ENCODE data around the gene MACROD2. TPM values are rescaled to one million over a fixed set of nuclear protein-coding genes. Genes with fewer than 3 reads are reported as not detected.

The MACROD2 gene
- total RNA-seq, 1 experiment from 2014 or later = 1.6 TPM

GRCh38 chr20:16036331-16036730, 2041.0 kb downstream of the MACROD2 start:
- no peak for TF ChIP-seq CTCF (conservative IDR thresholded peaks at IDR 0.05)
- no peak overlapping the region for H4K91ac ChIP-seq (ENCODE audit: insufficient read length, low read depth, low read length)
- H2BK5ac ChIP-seq (ENCODE audit: insufficient read length, low read length) = no peak overlapping the region
- no peak overlapping the region for H2AFZ ChIP-seq (ENCODE audit: low read length)
- no CpG with 5 or more reads among the region's 1 CpG for WGBS (ENCODE audit: extremely low coverage, insufficient read length, low lambda C conversion rate)
- H3K4me1 Mint-ChIP-seq = peaks cover 6 to 16% of the 10 kb centered on the region in 2 experiments; a peak in 3 of 4 replicates
- H4K20me1 ChIP-seq (ENCODE audit: control insufficient read depth, insufficient read depth, insufficient read length) = no peaks in the 10 kb centered on the region
- H3K23ac ChIP-seq (ENCODE audit: insufficient read length, low read depth, low read length) = no peak overlapping the region
- no peak overlapping the region for H2BK20ac ChIP-seq (ENCODE audit: low read depth, low read length, poor library complexity, severe bottlenecking)
- no peak overlapping the region for H3K4ac ChIP-seq (ENCODE audit: low read depth, low read length)
- H3K14ac ChIP-seq (ENCODE audit: insufficient read depth, low read length) = no peak overlapping the region
- no peak overlapping the region for H3T11ph ChIP-seq (ENCODE audit: low read length)
- no peaks in the 10 kb centered on the region for H3K4me1 ChIP-seq (ENCODE audit: insufficient read depth, low read length)
- no peaks in the 10 kb centered on the region for H3K23me2 ChIP-seq (ENCODE audit: insufficient read length, low read depth, low read length, poor library complexity, severe bottlenecking)
- no peaks in the 10 kb centered on the region for H3K79me2 ChIP-seq (ENCODE audit: insufficient read depth, low read length)
- no peak overlapping the region for H2AK5ac ChIP-seq (ENCODE audit: insufficient read length, low read length)
- no peak overlapping the region for H2BK12ac ChIP-seq (ENCODE audit: insufficient read length, low read depth, low read length)
- H3K27ac Mint-ChIP-seq = no peak overlapping the region
- no peaks in the 10 kb centered on the region for H3K79me1 ChIP-seq (ENCODE audit: insufficient read depth, low read depth, low read length, poor library complexity, severe bottlenecking)
- no peaks in the 10 kb centered on the region for H3K9me3 ChIP-seq (ENCODE audit: control insufficient read depth, low read depth, low read length)
- H3K9me3 Mint-ChIP-seq = no peaks in the 10 kb centered on the region
- no peak overlapping the region for H4K5ac ChIP-seq (ENCODE audit: insufficient read length, low read depth, low read length)
- DNase-seq = no peak
- H3K36me3 Mint-ChIP-seq (ENCODE audit: insufficient read depth in 1 of 3, low read depth in 3 of 3) = no peaks in the 10 kb centered on the region
- no peak overlapping the region for H3K4me3 Mint-ChIP-seq
- H3K56ac ChIP-seq (ENCODE audit: insufficient read length, low read depth, low read length) = no peak overlapping the region
- no peak overlapping the region for H2BK15ac ChIP-seq (ENCODE audit: low read depth, low read length)
- H3K27ac ChIP-seq (ENCODE audit: insufficient read length, low read depth, low read length) = no peak overlapping the region
- H3K27me3 ChIP-seq (ENCODE audit: insufficient read depth, low read length) = no peaks in the 10 kb centered on the region
- H2BK120ac ChIP-seq (ENCODE audit: low read depth, low read length, poor library complexity, severe bottlenecking) = no peak overlapping the region
- H3K18ac ChIP-seq (ENCODE audit: insufficient read length, low read depth, low read length) = no peak overlapping the region
- no peak overlapping the region for H3K9ac ChIP-seq (ENCODE audit: extremely low read depth, insufficient read length, low read length)
- H3K27me3 Mint-ChIP-seq (ENCODE audit: low read depth) = no peaks in the 10 kb centered on the region
- no peak overlapping the region for H3K4me2 ChIP-seq (ENCODE audit: insufficient read depth, insufficient read length, low read length)
- H4K8ac ChIP-seq (replicated peaks; ENCODE audit: insufficient read length, low read depth, low read length) = no peak overlapping the region

All from H9 (cell line).